G401 (cell line): ENCODE data around the gene TENM3. TPM values are rescaled to one million over a fixed set of nuclear protein-coding genes. Genes with fewer than 3 reads are reported as not detected.
"Not testable (repeated sequence)": the region's sequence is repeated elsewhere in the genome, so short reads cannot be mapped to it uniquely, and the experiment has no call there.

Source experiments
- DNase-seq: peaks from one replicate; pipeline ENCODE4 v3.0.0-alpha.2; 2015; ENCODE audit warnings: low spot score
- in situ Hi-C: cut with HindIII; loops from 2 replicates; pipeline ENCODE4 v1.10.0; 2016; ENCODE audit warnings: low sequenced_read_pairs, mixed read lengths
- total RNA-seq: library from RNA; depleted of rRNA; stranded (reverse); fragments of >200 nt; shearing (Covaris generic); gene quantifications from 2 replicates; pipeline ENCODE4 v1.2.3, GENCODE V29; 2014; rRNA removed

TENM3 gene
- 0.03 TPM in 1 of 2 replicates, not detected in the other for total RNA-seq

DNA sequence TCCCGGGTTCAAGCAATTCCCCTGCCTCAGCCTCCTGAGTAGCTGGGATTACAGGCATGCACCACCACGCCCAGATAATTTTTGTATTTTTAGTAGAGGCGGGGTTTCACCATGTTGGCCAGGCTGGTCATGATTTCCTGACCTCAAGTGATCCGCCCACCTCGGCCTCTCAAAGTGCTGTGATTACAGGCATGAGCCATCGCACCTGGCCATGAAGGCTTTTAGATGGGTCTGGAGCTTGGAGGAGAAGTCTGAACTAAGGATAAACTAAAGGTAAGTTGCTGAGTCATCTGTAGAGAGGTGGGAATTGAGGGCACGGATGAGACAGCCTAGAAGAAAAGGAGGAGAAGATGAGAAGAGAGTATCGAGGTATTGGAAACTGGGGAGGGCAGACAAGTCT is at the start of gene TENM3:
TENM3 (plus strand) TSS at position 199 of the 400 bp plus-strand sequence. CDS start 80,619 bp downstream, outside the sequence.
- in situ Hi-C loops, DNase-seq: not testable (repeated sequence)

GRCh38 chr4:182194091-182194824 is 48.9 kb upstream of the TENM3 start:
- no peak for DNase-seq
- in situ Hi-C loops, result no loop called here

DNA sequence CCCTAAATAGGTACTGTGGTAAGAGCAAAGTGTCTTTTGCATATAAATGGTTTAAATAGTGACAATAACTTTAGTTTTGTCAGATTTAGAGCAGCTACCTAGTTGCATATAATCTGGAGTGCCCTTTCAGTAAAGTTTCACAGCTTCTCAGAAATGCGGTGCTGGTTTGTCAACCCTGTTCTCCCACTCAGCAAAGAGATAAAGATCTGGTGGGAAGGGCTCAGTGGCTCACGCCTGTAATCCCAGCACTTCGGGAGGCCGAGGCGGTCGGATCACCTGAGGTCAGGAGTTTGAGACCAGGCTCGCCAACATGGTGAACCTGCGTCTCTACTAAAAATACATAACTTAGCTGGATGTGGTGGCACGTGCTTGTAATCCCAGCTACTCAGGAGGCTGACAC is 45.6 kb upstream of the TENM3 start:
- no peak for DNase-seq
- in situ Hi-C loops, result no loop called here

DNA sequence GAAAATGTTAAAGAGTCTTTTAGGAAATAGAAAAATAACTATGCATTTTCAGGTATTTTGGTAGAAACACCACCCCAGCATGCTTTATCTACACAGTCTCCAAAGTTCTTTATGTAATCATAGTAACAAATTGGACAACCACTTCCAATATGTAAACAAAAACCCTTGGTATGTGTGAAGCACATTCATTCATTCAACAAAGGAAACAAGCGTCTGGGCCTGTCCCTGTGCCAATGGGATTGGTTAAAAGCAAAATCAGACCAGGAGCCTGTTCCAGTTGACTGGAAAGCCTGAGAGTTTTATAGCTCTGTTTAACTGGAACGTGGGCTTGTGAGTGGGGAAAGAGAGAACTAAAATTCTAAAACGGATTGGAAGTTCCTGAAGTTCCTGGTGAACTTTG is 41.3 kb upstream of the TENM3 start:
- in situ Hi-C loops, result no loop called here

GRCh38 chr4:182202650-182203049 is 40.6 kb upstream of the TENM3 start:
- DNase-seq, result no peak
- in situ Hi-C loops, result no loop called here

More for the DNA sequence above, 41.3 kb upstream of the TENM3 start:
- no peak for DNase-seq

DNA sequence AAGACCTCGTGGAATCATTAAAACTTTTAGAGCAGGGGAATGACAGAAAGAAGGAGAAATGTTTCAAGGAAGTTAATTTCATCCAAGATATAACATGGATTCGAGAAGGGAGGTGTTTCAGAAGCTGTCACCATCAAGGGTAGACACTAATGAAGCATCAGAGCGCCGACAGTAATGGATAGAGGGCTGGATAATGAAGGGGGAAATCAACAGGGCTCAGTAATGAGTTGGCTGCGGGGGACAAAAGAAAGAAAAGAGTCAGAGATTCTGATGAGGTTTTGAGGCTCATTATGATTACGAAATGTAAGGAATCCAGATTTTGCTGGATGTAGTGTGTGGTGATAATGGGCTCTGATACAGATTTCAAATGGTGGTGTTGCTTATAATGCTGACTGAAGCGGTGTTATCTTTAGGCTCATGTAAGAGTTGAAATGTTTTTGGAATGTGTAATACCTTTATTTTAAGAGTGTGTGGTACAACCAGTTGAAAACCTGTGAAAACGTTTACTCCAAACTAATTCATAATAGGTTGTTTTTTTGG is 39.3 kb upstream of the TENM3 start:
- in situ Hi-C loops, result no loop called here
- no peak for DNase-seq

- in situ Hi-C loops, result no loop called here
- no peak for DNase-seq
Measured at GRCh38 chr4:182205306-182205705, 37.9 kb upstream of the TENM3 start.

GRCh38 chr4:182206266-182206665 is 36.9 kb upstream of the TENM3 start:
- DNase-seq, result no peak
- in situ Hi-C loops, result no loop called here

DNA sequence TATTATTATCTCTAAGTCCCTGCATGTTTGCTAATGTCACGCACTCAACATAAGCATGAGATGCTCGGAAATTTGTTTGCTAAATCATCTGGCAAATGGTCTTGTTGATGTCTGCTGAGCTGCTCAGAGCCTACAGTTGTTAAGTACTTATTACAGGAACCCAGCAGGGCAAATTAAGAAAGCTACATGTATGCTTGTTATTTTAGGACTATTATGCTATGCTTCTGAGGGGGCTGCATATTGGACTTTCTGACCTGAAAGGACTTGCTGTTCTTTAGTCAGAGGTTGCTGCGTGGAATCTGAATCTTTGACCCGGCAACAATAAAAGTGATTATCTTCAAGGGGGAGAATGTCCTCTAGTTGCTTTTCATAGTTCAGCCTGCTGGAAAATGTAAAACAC is 36.3 kb upstream of the TENM3 start:
- DNase-seq, result no peak
- in situ Hi-C loops, result no loop called here

DNA sequence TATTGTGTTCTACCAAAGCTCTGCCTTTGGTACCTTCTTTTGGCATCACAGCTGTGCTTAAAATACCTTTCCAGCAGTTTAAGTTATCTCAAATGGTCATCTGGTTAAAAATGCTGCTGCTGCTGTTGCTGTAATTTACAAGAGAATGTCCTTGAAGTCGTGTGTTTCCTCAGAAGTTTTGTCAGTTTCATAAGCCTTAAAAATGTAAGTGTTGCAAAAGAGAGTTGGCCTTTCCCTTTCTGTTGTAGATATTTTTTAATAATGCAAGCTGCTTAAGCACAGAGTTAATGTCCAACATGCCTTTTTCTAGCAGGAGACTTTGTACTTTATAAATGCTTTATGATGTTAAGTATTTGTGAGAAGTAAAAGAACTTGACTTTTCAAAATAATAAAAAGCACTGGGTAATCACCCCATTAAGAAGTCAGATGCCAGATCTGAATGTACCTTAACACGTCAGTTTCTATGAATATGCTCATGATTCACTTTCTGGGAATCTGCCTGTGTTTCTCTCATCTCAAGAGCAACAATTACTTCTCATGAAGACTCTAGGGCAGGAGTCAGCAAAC is 35.3 kb upstream of the TENM3 start:
- in situ Hi-C loops, result no loop called here
- no peak for DNase-seq

GRCh38 chr4:182208526-182209050 is 34.6 kb upstream of the TENM3 start:
- in situ Hi-C loops, result no loop called here
- no peak for DNase-seq

DNA sequence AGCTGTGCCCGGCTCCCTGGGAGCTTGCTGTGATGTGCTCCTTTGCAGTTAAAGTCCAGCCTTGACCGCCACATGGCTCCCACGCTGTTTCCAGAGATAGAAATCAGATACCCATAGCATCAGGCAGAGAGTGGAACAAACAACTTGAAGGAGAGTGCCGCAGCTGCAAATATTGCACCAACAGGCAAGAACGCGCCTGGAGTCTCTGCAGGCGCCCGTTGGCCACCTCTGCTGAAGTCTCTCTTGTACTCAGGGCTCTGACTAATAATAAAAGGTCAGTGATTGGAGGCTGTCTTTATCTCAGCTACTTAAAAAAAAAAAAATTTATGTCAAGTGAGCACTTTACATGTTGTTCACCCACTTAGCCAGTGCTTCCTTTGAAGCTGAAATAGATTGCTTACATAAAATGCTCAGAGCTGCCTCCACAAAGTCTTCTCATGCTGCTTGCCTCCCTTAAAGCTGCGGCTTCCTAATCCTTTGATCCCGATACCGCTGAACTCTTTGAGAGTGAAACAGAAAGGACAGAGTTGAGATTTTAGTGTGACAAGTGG is 30.9 kb upstream of the TENM3 start:
- DNase-seq, result no peak
- in situ Hi-C loops, result no loop called here

- in situ Hi-C loops, result no loop called here
- no peak for DNase-seq
Measured at GRCh38 chr4:182213004-182213403, 30.2 kb upstream of the TENM3 start.

- in situ Hi-C loops, result no loop called here
- DNase-seq, result no peak
Measured at GRCh38 chr4:182215148-182215547, 28.1 kb upstream of the TENM3 start.

- in situ Hi-C loops, result no loop called here
- no peak for DNase-seq
Measured at GRCh38 chr4:182216005-182216404, 27.2 kb upstream of the TENM3 start.

DNA sequence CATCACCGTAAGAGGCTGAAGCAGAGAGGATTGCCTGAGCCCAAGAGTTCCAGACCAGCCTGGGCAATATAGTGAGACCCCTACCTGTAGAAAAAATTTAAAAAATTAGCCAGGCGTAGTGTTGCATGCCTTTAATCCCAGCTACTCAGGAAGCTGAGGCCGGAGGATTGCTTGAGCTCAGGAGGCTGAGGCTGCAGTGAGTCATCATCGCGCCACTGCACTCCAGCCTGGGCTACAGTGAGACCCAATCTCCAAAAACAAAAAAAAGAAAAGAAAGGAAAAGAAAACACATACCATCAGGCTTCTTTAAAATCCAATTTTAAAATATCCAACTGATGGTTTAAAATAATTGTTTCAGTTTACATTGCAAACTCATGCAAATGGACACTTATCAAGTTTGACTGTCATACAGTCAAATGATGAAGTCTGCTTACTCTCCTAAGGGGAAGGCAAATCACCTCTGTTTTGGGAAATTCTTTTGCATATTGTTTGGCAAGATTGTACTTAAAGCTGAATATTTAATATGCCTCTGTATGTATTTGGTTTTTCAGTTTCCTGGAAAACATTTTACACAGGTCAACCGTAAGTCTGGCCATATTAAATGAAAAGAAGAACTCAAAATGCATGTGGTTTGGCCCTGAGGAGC is 23.7 kb upstream of the TENM3 start:
- in situ Hi-C loops, result no loop called here
- DNase-seq, result no peak

- in situ Hi-C loops, result no loop called here
- no peak for DNase-seq
Measured at GRCh38 chr4:182221987-182222386, 21.2 kb upstream of the TENM3 start.

DNA sequence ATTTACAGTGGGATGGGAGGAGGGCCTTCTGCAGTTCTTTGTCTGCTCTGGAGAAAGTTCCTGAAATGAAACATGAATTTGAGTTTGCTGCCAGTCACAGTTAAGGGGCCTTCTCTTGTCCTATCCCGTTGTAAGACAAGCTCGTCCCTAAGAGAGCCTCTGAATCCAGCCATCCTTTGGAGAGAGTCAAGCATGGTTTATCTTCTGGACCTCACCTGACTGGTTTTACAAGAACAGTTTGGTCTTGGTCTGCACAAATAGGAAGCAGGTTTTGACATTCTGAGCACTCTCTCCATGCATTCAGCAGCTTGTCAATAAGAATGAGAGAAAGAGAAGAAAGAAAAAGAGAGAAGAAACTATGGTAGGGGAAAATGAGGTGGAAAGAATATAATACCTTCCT is 20.4 kb upstream of the TENM3 start:
- in situ Hi-C loops, result no loop called here
- DNase-seq, result no peak

GRCh38 chr4:182223708-182224107 is 19.5 kb upstream of the TENM3 start:
- in situ Hi-C loops, result no loop called here
- no peak for DNase-seq
